Smooth muscle cell (in vitro differentiated cells): ENCODE data around the gene GALNT17. TPM values are rescaled to one million over a fixed set of nuclear protein-coding genes. Genes with fewer than 3 reads are reported as not detected.

ENCODE experiments used
- DNase-seq: peaks from one replicate; lab custom pipeline; 2025; ENCODE audit not compliant: unreplicated experiment; lab: John Stamatoyannopoulos, UW
- H2AFZ ChIP-seq: fragments of 200-600 bp; sonication (generic); 2 replicates; pipeline ENCODE4 v1.6.0; 2016; ENCODE audit warnings: antibody characterized with exemption, low read depth, mild to moderate bottlenecking
- H3F3A ChIP-seq: fragments of 200-600 bp; sonication (generic); 2 replicates; pipeline ENCODE4 v1.6.0; 2017; ENCODE audit warnings: antibody characterized with exemption, low read depth
- H3K27ac ChIP-seq: fragments of 200-600 bp; sonication (generic); 2 replicates; pipeline ENCODE4 v1.5.1; 2016; ENCODE audit warnings: low read depth, mild to moderate bottlenecking
- H3K27me3 ChIP-seq: fragments of 200-600 bp; sonication (generic); 2 replicates; pipeline ENCODE4 v1.6.1; 2016; ENCODE audit warnings: low read depth, mild to moderate bottlenecking
- H3K36me3 ChIP-seq: fragments of 200-600 bp; sonication (generic); 2 replicates; pipeline ENCODE4 v1.5.1; 2016; ENCODE audit warnings: low read depth
- H3K4me1 ChIP-seq: fragments of 200-600 bp; sonication (generic); 2 replicates; pipeline ENCODE4 v1.5.1; 2016; ENCODE audit warnings: low read depth
- H3K4me2 ChIP-seq: fragments of 200-600 bp; sonication (generic); 2 replicates; pipeline ENCODE4 v1.6.0; 2016; ENCODE audit warnings: mild to moderate bottlenecking
- H3K4me3 ChIP-seq: fragments of 200-600 bp; sonication (generic); 2 replicates; pipeline ENCODE4 v1.5.1; 2016; ENCODE audit warnings: mild to moderate bottlenecking
- H3K79me2 ChIP-seq: fragments of 200-600 bp; sonication (generic); 2 replicates; pipeline ENCODE4 v1.6.0; 2016; ENCODE audit warnings: low read depth, mild to moderate bottlenecking
- H3K9ac ChIP-seq: fragments of 200-600 bp; sonication (generic); 2 replicates; pipeline ENCODE4 v1.6.0; 2016; ENCODE audit warnings: low read depth
- H3K9me3 ChIP-seq: fragments of 200-600 bp; sonication (generic); replicated peaks from 2 replicates; pipeline ENCODE4 v1.5.1; 2016; ENCODE audit warnings: low read depth
- H4K20me1 ChIP-seq: fragments of 200-600 bp; sonication (generic); 2 replicates; pipeline ENCODE4 v1.6.0; 2016; ENCODE audit warnings: low read depth
- WGBS: methylation state at CpG from one replicate; pipeline ENCODE4 v1.1.7; 2016; ENCODE audit warnings: low lambda C conversion rate; 5-methylcytosine and 5-hydroxymethylcytosine counted together
- polyA plus RNA-seq: library from polyadenylated mRNA; unstranded; fragments of >200 nt; fragmentation: Nextera tagmentation; extraction: Ambion mirVana; gene quantifications from 2 replicates; pipeline ENCODE4 v1.2.1, GENCODE V29; 2016
- total RNA-seq: library from RNA; depleted of rRNA; stranded (reverse); fragments of >200 nt; gene quantifications from 2 replicates; pipeline ENCODE4 v1.2.3, GENCODE V29; 2014
- TF ChIP-seq, protein P1 (sequence below): fragments of 200-600 bp; sonication (generic); IDR thresholded peaks from 2 replicates; pipeline ENCODE4 v1.5.1; 2017; ENCODE audit warnings: borderline replicate concordance, mild to moderate bottlenecking, antibody characterized with exemption; ENCODE audit not compliant: insufficient read depth, poor library complexity, severe bottlenecking

Gene GALNT17
- total and polyA plus RNA-seq, 2 experiments from 2014 or later = 0.38 to 0.45 TPM

DNA sequence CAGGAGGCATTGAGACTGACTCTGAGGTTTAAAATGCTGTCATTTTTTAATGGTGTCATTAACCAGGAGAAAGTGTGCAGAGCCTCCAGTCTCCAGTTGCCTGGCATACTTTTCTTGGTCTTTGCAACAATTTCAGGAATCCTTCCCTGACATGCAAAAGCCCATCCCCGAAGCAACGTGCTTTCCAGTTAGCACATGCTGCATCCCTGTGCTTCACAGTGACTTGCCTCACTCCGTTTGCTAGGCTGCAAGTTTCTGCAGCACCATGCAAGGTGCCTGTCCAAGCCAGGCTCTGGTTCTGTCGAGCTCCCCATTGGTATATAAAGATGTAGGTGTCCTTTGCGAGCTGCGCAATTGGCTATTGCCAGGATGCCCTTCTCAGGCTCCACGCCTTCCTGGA lies 135.0 kb downstream of the GALNT17 start:
- TF ChIP-seq, protein P1, sequence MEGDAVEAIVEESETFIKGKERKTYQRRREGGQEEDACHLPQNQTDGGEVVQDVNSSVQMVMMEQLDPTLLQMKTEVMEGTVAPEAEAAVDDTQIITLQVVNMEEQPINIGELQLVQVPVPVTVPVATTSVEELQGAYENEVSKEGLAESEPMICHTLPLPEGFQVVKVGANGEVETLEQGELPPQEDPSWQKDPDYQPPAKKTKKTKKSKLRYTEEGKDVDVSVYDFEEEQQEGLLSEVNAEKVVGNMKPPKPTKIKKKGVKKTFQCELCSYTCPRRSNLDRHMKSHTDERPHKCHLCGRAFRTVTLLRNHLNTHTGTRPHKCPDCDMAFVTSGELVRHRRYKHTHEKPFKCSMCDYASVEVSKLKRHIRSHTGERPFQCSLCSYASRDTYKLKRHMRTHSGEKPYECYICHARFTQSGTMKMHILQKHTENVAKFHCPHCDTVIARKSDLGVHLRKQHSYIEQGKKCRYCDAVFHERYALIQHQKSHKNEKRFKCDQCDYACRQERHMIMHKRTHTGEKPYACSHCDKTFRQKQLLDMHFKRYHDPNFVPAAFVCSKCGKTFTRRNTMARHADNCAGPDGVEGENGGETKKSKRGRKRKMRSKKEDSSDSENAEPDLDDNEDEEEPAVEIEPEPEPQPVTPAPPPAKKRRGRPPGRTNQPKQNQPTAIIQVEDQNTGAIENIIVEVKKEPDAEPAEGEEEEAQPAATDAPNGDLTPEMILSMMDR = no peak
- no peak overlapping the region for H3K4me3 ChIP-seq
- no peak overlapping the region for H3K4me2 ChIP-seq
- H3K27me3 ChIP-seq = no peaks in the 10 kb centered on the region
- H3K4me1 ChIP-seq = no peaks in the 10 kb centered on the region
- H3K27ac ChIP-seq = no peak overlapping the region
- no peaks in the 10 kb centered on the region for H3K9me3 ChIP-seq
- H3K79me2 ChIP-seq = no peaks in the 10 kb centered on the region
- 66% methylated on average over 7 of the region's 7 CpGs for WGBS
- no peak overlapping the region for H2AFZ ChIP-seq
- H3F3A ChIP-seq = no peaks in the 10 kb centered on the region
- no peak for DNase-seq
- H4K20me1 ChIP-seq = no peaks in the 10 kb centered on the region
- no peak overlapping the region for H3K9ac ChIP-seq
- H3K36me3 ChIP-seq = no peaks in the 10 kb centered on the region

- Histone ChIP-seq H3K4me1 (no peaks in the 10 kb centered on the region), H3K4me3 (no peak overlapping the region), H3K9ac (no peak overlapping the region), H3K36me3 (no peaks in the 10 kb centered on the region), H3K79me2 (no peaks in the 10 kb centered on the region), H3K4me2 (no peak overlapping the region), H2AFZ (no peak overlapping the region), H3K27ac (no peak overlapping the region), H3K27me3 (no peaks in the 10 kb centered on the region), H3F3A (no peaks in the 10 kb centered on the region), H4K20me1 (no peaks in the 10 kb centered on the region), H3K9me3 (no peaks in the 10 kb centered on the region)
- TF ChIP-seq, protein P1 = no peak
- WGBS = 82% methylated on average over 5 of the region's 5 CpGs
- DNase-seq = no peak
These were observed 136.0 kb downstream of the GALNT17 start for GRCh38 chr7:71267734-71268469.

DNA sequence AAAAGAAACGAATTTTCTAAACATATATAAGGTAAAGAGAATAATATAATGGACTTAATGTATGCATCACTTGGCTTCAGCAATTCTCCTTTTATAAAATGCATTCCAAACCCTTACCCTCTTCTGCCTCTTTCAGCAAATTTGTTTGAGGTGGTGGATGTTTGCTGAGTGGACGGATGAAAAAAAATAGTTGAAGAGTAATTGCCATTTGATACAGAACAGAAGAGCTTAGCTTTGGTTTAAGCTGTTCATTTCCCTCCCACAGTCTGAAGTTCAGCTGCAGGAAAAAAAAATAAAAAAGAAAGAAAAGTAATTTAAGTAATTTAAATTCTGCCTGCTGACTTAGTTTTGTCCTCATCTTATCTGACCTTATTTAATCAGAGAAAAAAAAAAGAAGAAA lies 138.6 kb downstream of the GALNT17 start:
- 75% methylated on average over 2 of the region's 2 CpGs for WGBS
- no peak for DNase-seq

More for the DNA sequence above, 138.6 kb downstream of the GALNT17 start:
- Histone ChIP-seq H2AFZ (no peak overlapping the region), H3K27me3 (no peaks in the 10 kb centered on the region), H3K4me3 (no peak overlapping the region), H3K4me2 (no peak overlapping the region), H3K4me1 (peaks cover 6% of the 10 kb centered on the region), H3F3A (no peaks in the 10 kb centered on the region), H3K9ac (no peak overlapping the region), H3K36me3 (no peaks in the 10 kb centered on the region), H3K9me3 (no peaks in the 10 kb centered on the region), H3K27ac (no peak overlapping the region), H3K79me2 (no peaks in the 10 kb centered on the region), H4K20me1 (no peaks in the 10 kb centered on the region)
- TF ChIP-seq, protein P1 = no peak
